ENCODE measurements around the gene SMIM14.
"Not testable (repeated sequence)": the region's sequence is repeated elsewhere in the genome, so short reads cannot be mapped to it uniquely, and the experiment has no call there.

SMIM14 gene

GRCh38 chr4:39528061-39528465, 110.6 kb downstream of the SMIM14 start:
- DNase-seq = no peak

GRCh38 chr4:39527296-39528060, 111.2 kb downstream of the SMIM14 start, which contains the start of gene UGDH:
UGDH (minus strand) TSS chr4:39527439; CDS start chr4:39521512, 5,927 bp downstream.
- peak; percentile 75 for DNase-seq

GRCh38 chr4:39526765-39527295, 111.8 kb downstream of the SMIM14 start:
- no peak for DNase-seq

- DNase-seq = no peak
Observed at GRCh38 chr4:39525822-39526690, 112.6 kb downstream of the SMIM14 start.

GRCh38 chr4:39524161-39524957, 114.3 kb downstream of the SMIM14 start:
- no peak for DNase-seq

- no peak for DNase-seq
Observed at GRCh38 chr4:39522068-39522467, 116.6 kb downstream of the SMIM14 start.

- no peak for DNase-seq
Observed at GRCh38 chr4:39521253-39521919, 117.3 kb downstream of the SMIM14 start.

- DNase-seq = no peak
Observed at GRCh38 chr4:39518484-39518883, 120.2 kb downstream of the SMIM14 start.

- DNase-seq = no peak
Observed at GRCh38 chr4:39516407-39516966, 122.2 kb downstream of the SMIM14 start.

- DNase-seq = not testable (repeated sequence)
Observed at GRCh38 chr4:39515669-39516401, 122.8 kb downstream of the SMIM14 start.

GRCh38 chr4:39514888-39515401, 123.7 kb downstream of the SMIM14 start:
- no peak for DNase-seq

- DNase-seq = not testable (repeated sequence)
Observed at GRCh38 chr4:39514266-39514665, 124.4 kb downstream of the SMIM14 start.

- DNase-seq = no peak
Observed at GRCh38 chr4:39510348-39510929, 128.2 kb downstream of the SMIM14 start.

- DNase-seq = no peak
Observed at GRCh38 chr4:39505581-39505980, 133.1 kb downstream of the SMIM14 start.

GRCh38 chr4:39504538-39504937, 134.1 kb downstream of the SMIM14 start:
- DNase-seq = no peak

GRCh38 chr4:39502664-39503035, 136.0 kb downstream of the SMIM14 start:
- not testable (repeated sequence) for DNase-seq

GRCh38 chr4:39502019-39502663, 136.5 kb downstream of the SMIM14 start:
- no peak for DNase-seq

GRCh38 chr4:39498727-39499020, 140.0 kb downstream of the SMIM14 start:
- DNase-seq = no peak

- no peak for DNase-seq
Observed at GRCh38 chr4:39497909-39498726, 140.5 kb downstream of the SMIM14 start.

All from activated gamma-delta T cell (primary cell).